Amniotic stem cell (primary cell): ENCODE data around the gene RALGDS.
"Not testable (repeated sequence)": the region's sequence is repeated elsewhere in the genome, so short reads cannot be mapped to it uniquely, and the experiment has no call there.

Source experiments
- DNase-seq: peaks from one replicate; lab custom pipeline; 2025; lab: John Stamatoyannopoulos, UW

RALGDS gene

GRCh38 chr9:133106511-133107244 is 14.4 kb downstream of the RALGDS start:
- no peak for DNase-seq

- DNase-seq: no peak
Measured at GRCh38 chr9:133105461-133105770, 15.6 kb downstream of the RALGDS start.

GRCh38 chr9:133104718-133105460 is 16.2 kb downstream of the RALGDS start:
- DNase-seq: no peak

GRCh38 chr9:133103987-133104505 is 17.0 kb downstream of the RALGDS start:
- DNase-seq: no peak

- DNase-seq: no peak
Measured at GRCh38 chr9:133103183-133103986, 17.7 kb downstream of the RALGDS start.

- DNase-seq: no peak
Measured at GRCh38 chr9:133102190-133103021, 18.6 kb downstream of the RALGDS start.

GRCh38 chr9:133101356-133102189 is 19.5 kb downstream of the RALGDS start:
- no peak for DNase-seq

GRCh38 chr9:133100506-133101355 is 20.3 kb downstream of the RALGDS start:
- DNase-seq: no peak

GRCh38 chr9:133099726-133100505 is 21.1 kb downstream of the RALGDS start:
- no peak for DNase-seq

- DNase-seq: no peak
Measured at GRCh38 chr9:133098871-133099270, 22.2 kb downstream of the RALGDS start.

GRCh38 chr9:133098104-133098754 is 22.8 kb downstream of the RALGDS start:
- DNase-seq: no peak

GRCh38 chr9:133094842-133095393 is 26.1 kb downstream of the RALGDS start:
- DNase-seq: no peak

- DNase-seq: not testable (repeated sequence)
Measured at GRCh38 chr9:133094351-133094750, 26.7 kb downstream of the RALGDS start.

GRCh38 chr9:133090752-133091385 is 30.2 kb downstream of the RALGDS start:
- no peak for DNase-seq

GRCh38 chr9:133090187-133090586 is 30.9 kb downstream of the RALGDS start:
- no peak for DNase-seq

GRCh38 chr9:133089271-133089671 is 31.8 kb downstream of the RALGDS start:
- DNase-seq: no peak

GRCh38 chr9:133088756-133089155 is 32.3 kb downstream of the RALGDS start:
- no peak for DNase-seq
